Parathyroid adenoma (tissue), 2 donors: ENCODE measurements around the gene ALPL.

ENCODE experiments used
- H2AFZ ChIP-seq: fragments of 300-600 bp; sonication (generic); one replicate; pipeline ENCODE4 v1.7.0; 2017; ENCODE audit warnings: antibody characterized with exemption, mild to moderate bottlenecking
- H3K27ac ChIP-seq: fragments of 300-600 bp; sonication (generic); one replicate; pipeline ENCODE4 v1.7.0; 2017
- H3K27me3 ChIP-seq: fragments of 300-600 bp; sonication (generic); one replicate; pipeline ENCODE4 v1.7.0; 2017; ENCODE audit warnings: low read length; ENCODE audit not compliant: control insufficient read depth, insufficient read depth
- H3K36me3 ChIP-seq: fragments of 300-600 bp; sonication (generic); one replicate; pipeline ENCODE4 v1.7.0; 2017; ENCODE audit warnings: low read length; ENCODE audit not compliant: control insufficient read depth, insufficient read depth
- H3K4me1 ChIP-seq: fragments of 300-600 bp; sonication (generic); one replicate; pipeline ENCODE4 v1.7.0; 2017; ENCODE audit warnings: control low read depth
- H3K4me2 ChIP-seq: fragments of 300-600 bp; sonication (generic); one replicate; pipeline ENCODE4 v1.7.0; 2017; ENCODE audit warnings: low read length
- H3K4me3 ChIP-seq: fragments of 300-600 bp; sonication (generic); one replicate; pipeline ENCODE4 v1.7.0; 2017; ENCODE audit warnings: low read depth, low read length
- H3K79me2 ChIP-seq: fragments of 300-600 bp; sonication (generic); one replicate; pipeline ENCODE4 v1.7.0; 2017; ENCODE audit warnings: control low read depth
- H3K9ac ChIP-seq: fragments of 300-600 bp; sonication (generic); one replicate; pipeline ENCODE4 v1.7.0; 2017; ENCODE audit warnings: mild to moderate bottlenecking
- H3K9me3 ChIP-seq: fragments of 300-600 bp; sonication (generic); one replicate; pipeline ENCODE4 v1.7.0; 2017; ENCODE audit warnings: low read length; ENCODE audit not compliant: control insufficient read depth
- TF ChIP-seq, protein P1 (sequence below): fragments of 300-600 bp; sonication (generic); IDR thresholded peaks from one replicate; pipeline ENCODE4 v1.7.0; 2017; ENCODE audit warnings: antibody characterized with exemption, mild to moderate bottlenecking
- donor health status: primary hyperparathyroidism.

The ALPL gene

DNA sequence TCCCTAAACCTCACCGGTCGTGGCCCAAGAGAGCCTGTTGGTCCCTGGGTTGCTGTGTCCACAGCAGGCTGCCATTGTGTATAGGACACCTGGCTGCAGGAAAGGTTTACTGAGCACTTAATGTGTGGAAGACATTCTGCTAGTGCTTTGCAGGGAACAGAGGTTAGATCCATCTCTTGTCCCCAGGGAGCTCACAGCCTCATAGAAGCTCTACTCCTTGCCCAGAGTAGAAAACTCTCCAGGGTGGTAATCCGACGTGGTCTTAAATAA, 16.9 kb upstream of the ALPL start:
- Histone ChIP-seq H3K4me3 (no peak overlapping the region), H2AFZ (no peak overlapping the region), H3K4me2 (no peak overlapping the region), H3K9ac (no peak overlapping the region), H3K79me2 (no peaks in the 10 kb centered on the region), H3K36me3 (no peaks in the 10 kb centered on the region), H3K27ac (no peak overlapping the region), H3K4me1 (no peaks in the 10 kb centered on the region), H3K9me3 (no peaks in the 10 kb centered on the region), H3K27me3 (no peaks in the 10 kb centered on the region)
- TF ChIP-seq, protein P1, sequence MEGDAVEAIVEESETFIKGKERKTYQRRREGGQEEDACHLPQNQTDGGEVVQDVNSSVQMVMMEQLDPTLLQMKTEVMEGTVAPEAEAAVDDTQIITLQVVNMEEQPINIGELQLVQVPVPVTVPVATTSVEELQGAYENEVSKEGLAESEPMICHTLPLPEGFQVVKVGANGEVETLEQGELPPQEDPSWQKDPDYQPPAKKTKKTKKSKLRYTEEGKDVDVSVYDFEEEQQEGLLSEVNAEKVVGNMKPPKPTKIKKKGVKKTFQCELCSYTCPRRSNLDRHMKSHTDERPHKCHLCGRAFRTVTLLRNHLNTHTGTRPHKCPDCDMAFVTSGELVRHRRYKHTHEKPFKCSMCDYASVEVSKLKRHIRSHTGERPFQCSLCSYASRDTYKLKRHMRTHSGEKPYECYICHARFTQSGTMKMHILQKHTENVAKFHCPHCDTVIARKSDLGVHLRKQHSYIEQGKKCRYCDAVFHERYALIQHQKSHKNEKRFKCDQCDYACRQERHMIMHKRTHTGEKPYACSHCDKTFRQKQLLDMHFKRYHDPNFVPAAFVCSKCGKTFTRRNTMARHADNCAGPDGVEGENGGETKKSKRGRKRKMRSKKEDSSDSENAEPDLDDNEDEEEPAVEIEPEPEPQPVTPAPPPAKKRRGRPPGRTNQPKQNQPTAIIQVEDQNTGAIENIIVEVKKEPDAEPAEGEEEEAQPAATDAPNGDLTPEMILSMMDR = no peak

- no peaks in the 10 kb centered on the region for H3K36me3 ChIP-seq
- H3K27ac ChIP-seq = no peak overlapping the region
- H3K9me3 ChIP-seq = no peaks in the 10 kb centered on the region
- no peaks in the 10 kb centered on the region for H3K27me3 ChIP-seq
- H3K9ac ChIP-seq = no peak overlapping the region
- no peak overlapping the region for H2AFZ ChIP-seq
- H3K4me2 ChIP-seq = no peak overlapping the region
- H3K4me1 ChIP-seq = no peaks in the 10 kb centered on the region
- TF ChIP-seq, protein P1 = no peak
- H3K4me3 ChIP-seq = no peak overlapping the region
- no peaks in the 10 kb centered on the region for H3K79me2 ChIP-seq
Observed at GRCh38 chr1:21494196-21494595, 15.0 kb upstream of the ALPL start.

GRCh38 chr1:21495225-21495820, 13.9 kb upstream of the ALPL start:
- Histone ChIP-seq H3K27me3 (no peaks in the 10 kb centered on the region), H2AFZ (no peak overlapping the region), H3K4me3 (no peak overlapping the region), H3K4me2 (no peak overlapping the region), H3K9me3 (no peaks in the 10 kb centered on the region), H3K27ac (no peak overlapping the region), H3K79me2 (no peaks in the 10 kb centered on the region), H3K9ac (no peak overlapping the region), H3K36me3 (no peaks in the 10 kb centered on the region), H3K4me1 (no peaks in the 10 kb centered on the region)
- TF ChIP-seq, protein P1 = no peak

DNA sequence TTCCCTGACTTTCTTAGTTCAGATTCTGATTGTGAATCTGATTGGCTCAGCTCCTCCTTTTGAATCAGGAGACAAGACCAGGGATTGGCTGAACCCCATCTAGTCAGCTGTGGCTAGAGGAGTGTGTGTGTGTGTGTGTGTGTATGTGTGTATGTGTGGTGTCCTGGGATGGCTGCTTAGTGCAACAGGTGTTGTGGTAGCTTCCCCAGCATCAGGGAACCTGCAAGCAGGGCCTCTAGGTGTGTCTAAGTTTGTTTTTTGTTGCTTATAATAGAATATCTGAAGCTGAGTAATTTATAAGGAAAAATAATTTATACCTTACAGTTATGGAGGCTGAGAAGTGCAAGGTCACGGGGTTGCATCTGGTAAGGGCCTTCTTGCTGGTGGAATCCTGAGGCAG, 13.2 kb upstream of the ALPL start:
- Histone ChIP-seq H3K4me1 (no peaks in the 10 kb centered on the region), H3K4me3 (no peak overlapping the region), H2AFZ (no peak overlapping the region), H3K36me3 (no peaks in the 10 kb centered on the region), H3K9ac (no peak overlapping the region), H3K27me3 (no peaks in the 10 kb centered on the region), H3K4me2 (no peak overlapping the region), H3K9me3 (no peaks in the 10 kb centered on the region), H3K27ac (no peak overlapping the region), H3K79me2 (no peaks in the 10 kb centered on the region)
- TF ChIP-seq, protein P1 = no peak

GRCh38 chr1:21496886-21497285, 12.3 kb upstream of the ALPL start:
- no peak overlapping the region for H2AFZ ChIP-seq
- H3K79me2 ChIP-seq = no peaks in the 10 kb centered on the region
- no peaks in the 10 kb centered on the region for H3K36me3 ChIP-seq
- no peak overlapping the region for H3K4me2 ChIP-seq
- no peak overlapping the region for H3K27ac ChIP-seq
- no peak overlapping the region for H3K4me3 ChIP-seq
- TF ChIP-seq, protein P1 = no peak
- no peaks in the 10 kb centered on the region for H3K27me3 ChIP-seq
- H3K9me3 ChIP-seq = no peaks in the 10 kb centered on the region
- no peak overlapping the region for H3K9ac ChIP-seq
- no peaks in the 10 kb centered on the region for H3K4me1 ChIP-seq
